Activated CD4-positive, alpha-beta T cell treated with anti-CD3 and anti-CD28 coated beads, Interleukin-2, amount 50 U/mL, for 48 hours (primary cell): ENCODE data around the gene CD53.
"Not testable (repeated sequence)": the region's sequence is repeated elsewhere in the genome, so short reads cannot be mapped to it uniquely, and the experiment has no call there.

Experiments used
- DNase-seq, 2 experiments: peaks; one replicate each; pipeline ENCODE4 v3.0.0-alpha.2; 2020

The CD53 gene

GRCh38 chr1:110872745-110873720, at the start of gene CD53:
Gene CD53, plus strand, starts transcription at chr1:110873148. Its CDS starts 18,261 bp downstream, at chr1:110891409.
- DNase-seq: peak; percentile 28 to 42

- DNase-seq: no peak
These were observed 48.8 kb upstream of the CD53 start for GRCh38 chr1:110824192-110824591.

- DNase-seq: peak in 1 of 2 experiments; percentile 20
These were observed 42.9 kb upstream of the CD53 start for GRCh38 chr1:110829955-110830553.

- not testable (repeated sequence) for DNase-seq
These were observed 39.2 kb upstream of the CD53 start for GRCh38 chr1:110833779-110834178.

GRCh38 chr1:110846861-110847260, 26.1 kb upstream of the CD53 start:
- DNase-seq: no peak

GRCh38 chr1:110850145-110850544, 22.8 kb upstream of the CD53 start:
- no peak for DNase-seq

GRCh38 chr1:110850627-110851026, 22.3 kb upstream of the CD53 start:
- DNase-seq: no peak

- no peak for DNase-seq
These were observed 19.8 kb upstream of the CD53 start for GRCh38 chr1:110853135-110853534.

GRCh38 chr1:110856410-110856809, 16.5 kb upstream of the CD53 start:
- DNase-seq: no peak

GRCh38 chr1:110857964-110858948, 14.7 kb upstream of the CD53 start:
- DNase-seq: no peak

GRCh38 chr1:110859062-110859461, 13.9 kb upstream of the CD53 start:
- DNase-seq: no peak

- DNase-seq: no peak
These were observed 12.8 kb upstream of the CD53 start for GRCh38 chr1:110860174-110860573.

GRCh38 chr1:110860620-110861019, 12.3 kb upstream of the CD53 start:
- DNase-seq: not testable (repeated sequence)

GRCh38 chr1:110861942-110862341, 11.0 kb upstream of the CD53 start:
- not testable (repeated sequence) for DNase-seq

GRCh38 chr1:110864287-110864686, 8.7 kb upstream of the CD53 start:
- no peak for DNase-seq

GRCh38 chr1:110870721-110871388, 2.1 kb upstream of the CD53 start:
- no peak for DNase-seq

GRCh38 chr1:110872366-110872744, 593 bp upstream of the CD53 start:
- DNase-seq: no peak

GRCh38 chr1:110873856-110874255, 908 bp downstream of the CD53 start:
- no peak for DNase-seq

- no peak for DNase-seq
These were observed 1.6 kb downstream of the CD53 start for GRCh38 chr1:110874324-110875215.

GRCh38 chr1:110875216-110875731, 2.3 kb downstream of the CD53 start:
- DNase-seq: peak; percentile 56 to 64
